Measurements from ENCODE around the gene RPN2. TPM values are rescaled to one million over a fixed set of nuclear protein-coding genes. Genes with fewer than 3 reads are reported as not detected.
A peak's percentile ranks its signal among the peaks of the same experiment; 100 is the strongest.

Gene RPN2
- total and polyA plus RNA-seq, 2 of the 13 experiments (the other 11 are each of a cell fraction or from before 2014, with no cell fraction given), result 587 to 1,818 TPM

DNA sequence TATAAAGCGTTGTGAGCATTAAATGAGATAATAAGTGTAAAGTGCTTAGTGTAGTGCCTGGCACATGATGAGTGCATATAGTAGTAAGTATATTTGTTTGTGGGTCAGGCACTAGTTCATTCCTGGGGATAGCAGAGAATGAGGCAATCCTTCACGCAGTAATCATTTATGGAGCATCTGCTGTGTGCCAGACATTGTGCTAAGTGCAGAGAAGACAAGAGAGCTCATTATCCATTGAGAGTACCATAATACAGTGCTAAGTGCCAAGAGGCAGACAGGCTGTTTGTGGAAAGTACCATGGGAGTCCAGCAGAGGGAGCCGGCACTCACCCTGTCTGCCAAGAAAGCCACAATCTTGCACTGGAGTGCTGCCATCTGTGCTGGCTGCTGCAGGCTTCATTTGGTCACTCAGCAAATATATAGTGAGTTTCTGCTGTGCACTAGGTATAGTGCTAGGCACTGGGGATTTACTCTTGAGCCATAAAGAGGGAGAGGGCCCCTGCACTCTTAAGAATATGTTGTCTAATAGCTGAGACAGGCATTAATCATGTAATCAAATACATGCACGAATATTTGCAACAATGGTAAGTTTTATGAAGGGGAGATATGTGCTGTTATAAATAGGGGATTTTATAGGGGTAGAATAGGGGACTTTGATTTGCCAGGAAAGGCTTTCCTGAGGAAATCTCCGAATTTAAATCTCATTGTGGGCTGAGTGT is 13.2 kb downstream of the RPN2 start (continued):
- TF ChIP-seq, protein P1, sequence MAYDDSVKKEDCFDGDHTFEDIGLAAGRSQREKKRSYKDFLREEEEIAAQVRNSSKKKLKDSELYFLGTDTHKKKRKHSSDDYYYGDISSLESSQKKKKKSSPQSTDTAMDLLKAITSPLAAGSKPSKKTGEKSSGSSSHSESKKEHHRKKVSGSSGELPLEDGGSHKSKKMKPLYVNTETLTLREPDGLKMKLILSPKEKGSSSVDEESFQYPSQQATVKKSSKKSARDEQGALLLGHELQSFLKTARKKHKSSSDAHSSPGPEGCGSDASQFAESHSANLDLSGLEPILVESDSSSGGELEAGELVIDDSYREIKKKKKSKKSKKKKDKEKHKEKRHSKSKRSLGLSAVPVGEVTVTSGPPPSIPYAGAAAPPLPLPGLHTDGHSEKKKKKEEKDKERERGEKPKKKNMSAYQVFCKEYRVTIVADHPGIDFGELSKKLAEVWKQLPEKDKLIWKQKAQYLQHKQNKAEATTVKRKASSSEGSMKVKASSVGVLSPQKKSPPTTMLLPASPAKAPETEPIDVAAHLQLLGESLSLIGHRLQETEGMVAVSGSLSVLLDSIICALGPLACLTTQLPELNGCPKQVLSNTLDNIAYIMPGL (CRISPR knock-in tag; IDR thresholded peaks at IDR 0.05; ENCODE audit: borderline replicate concordance in 1 of 2, low read depth in 1 of 2), result peak; percentile 72 to 94
- TF ChIP-seq CENPX (CRISPR knock-in tag; IDR thresholded peaks at IDR 0.05) (no peak), HOXA7 (CRISPR knock-in tag; IDR thresholded peaks at IDR 0.05) (no peak), BCL6 (CRISPR knock-in tag; IDR thresholded peaks at IDR 0.05) (peak; percentile 27; the same call in 1 of the 2 replicates), ZMYM4 (CRISPR knock-in tag; IDR thresholded peaks at IDR 0.05) (no peak), RFXANK (CRISPR knock-in tag; IDR thresholded peaks at IDR 0.05) (0 out of 2 replicates have a peak, but pooled peaks have one; percentile 30), ZNF24 (IDR thresholded peaks at IDR 0.05) (no peak), ZKSCAN8 (CRISPR knock-in tag; IDR thresholded peaks at IDR 0.05; ENCODE audit: borderline replicate concordance) (peak; percentile 96), SP140L (CRISPR knock-in tag; IDR thresholded peaks at IDR 0.05; ENCODE audit: borderline replicate concordance) (no peak), ZNF224 (CRISPR knock-in tag; IDR thresholded peaks at IDR 0.05) (no peak), NFYC (CRISPR knock-in tag; IDR thresholded peaks at IDR 0.05) (0 out of 2 replicates have a peak, but pooled peaks have one; percentile 25), EED (CRISPR knock-in tag; IDR thresholded peaks at IDR 0.05) (no peak), KDM1A (CRISPR knock-in tag; IDR thresholded peaks at IDR 0.05) (no peak), MLX (CRISPR knock-in tag; IDR thresholded peaks at IDR 0.05) (0 out of 2 replicates have a peak, but pooled peaks have one; percentile 19), THYN1 (CRISPR knock-in tag; IDR thresholded peaks at IDR 0.05; ENCODE audit: borderline replicate concordance, low read depth) (no peak), ZNF331 (CRISPR knock-in tag; IDR thresholded peaks at IDR 0.05) (peak; percentile 58; the same call in 1 of the 2 replicates), ZNF547 (CRISPR knock-in tag; IDR thresholded peaks at IDR 0.05) (no peak), ZNF709 (CRISPR knock-in tag; IDR thresholded peaks at IDR 0.05) (0 out of 2 replicates have a peak, but pooled peaks have one; percentile 20), HOXA9 (CRISPR knock-in tag; IDR thresholded peaks at IDR 0.05; ENCODE audit: borderline replicate concordance) (peak; percentile 28; the same call in 1 of the 2 replicates), ZNF678 (CRISPR knock-in tag; IDR thresholded peaks at IDR 0.05) (0 out of 2 replicates have a peak, but pooled peaks have one; percentile 48), POLR2A (IDR thresholded peaks at IDR 0.05; ENCODE audit: insufficient read depth in 1 of 2, low read depth in 2 of 2, low read length in 2 of 2) (peak in 1 of 2 experiments; percentile 30; a peak in 1 of 4 replicates), RFX1 (IDR thresholded peaks at IDR 0.05) (no peak), SOX13 (IDR thresholded peaks at IDR 0.05) (no peak), SOX13 (CRISPR knock-in tag; conservative IDR thresholded peaks at IDR 0.05 in 1 of 2, IDR thresholded peaks at IDR 0.05 in 1 of 2) (peak in 1 of 2 experiments; percentile 65; a peak in 1 of 4 replicates), REPIN1 (CRISPR knock-in tag; IDR thresholded peaks at IDR 0.05; ENCODE audit: borderline replicate concordance, low read depth) (0 out of 2 replicates have a peak, but pooled peaks have one; percentile 18), SAP130 (CRISPR knock-in tag; IDR thresholded peaks at IDR 0.05; ENCODE audit: low read depth) (peak; percentile 48), SMYD3 (CRISPR knock-in tag; IDR thresholded peaks at IDR 0.05) (0 out of 2 replicates have a peak, but pooled peaks have one; percentile 31)
- TF ChIP-seq, protein P2, sequence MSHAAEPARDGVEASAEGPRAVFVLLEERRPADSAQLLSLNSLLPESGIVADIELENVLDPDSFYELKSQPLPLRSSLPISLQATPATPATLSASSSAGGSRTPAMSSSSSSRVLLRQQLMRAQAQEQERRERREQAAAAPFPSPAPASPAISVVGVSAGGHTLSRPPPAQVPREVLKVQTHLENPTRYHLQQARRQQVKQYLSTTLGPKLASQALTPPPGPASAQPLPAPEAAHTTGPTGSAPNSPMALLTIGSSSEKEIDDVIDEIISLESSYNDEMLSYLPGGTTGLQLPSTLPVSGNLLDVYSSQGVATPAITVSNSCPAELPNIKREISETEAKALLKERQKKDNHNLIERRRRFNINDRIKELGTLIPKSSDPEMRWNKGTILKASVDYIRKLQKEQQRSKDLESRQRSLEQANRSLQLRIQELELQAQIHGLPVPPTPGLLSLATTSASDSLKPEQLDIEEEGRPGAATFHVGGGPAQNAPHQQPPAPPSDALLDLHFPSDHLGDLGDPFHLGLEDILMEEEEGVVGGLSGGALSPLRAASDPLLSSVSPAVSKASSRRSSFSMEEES (CRISPR knock-in tag; IDR thresholded peaks at IDR 0.05), result no peak
- TF ChIP-seq, protein P3, sequence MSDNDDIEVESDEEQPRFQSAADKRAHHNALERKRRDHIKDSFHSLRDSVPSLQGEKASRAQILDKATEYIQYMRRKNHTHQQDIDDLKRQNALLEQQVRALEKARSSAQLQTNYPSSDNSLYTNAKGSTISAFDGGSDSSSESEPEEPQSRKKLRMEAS (IDR thresholded peaks at IDR 0.05), result peak; percentile 30; the same call in 1 of the 2 replicates

Data from HepG2 (cell line).